Smooth muscle cell of the brain vasculature (primary cell): ENCODE measurements around the gene ELMO2.
"Not testable (repeated sequence)": the region's sequence is repeated elsewhere in the genome, so short reads cannot be mapped to it uniquely, and the experiment has no call there.

ENCODE experiments used
- DNase-seq: peaks from one replicate; pipeline ENCODE4 v3.0.0-alpha.2; 2012; ENCODE audit warnings: low read depth, low spot score

Gene ELMO2

GRCh38 chr20:46402331-46402811 is 4.0 kb downstream of the ELMO2 start:
- no peak for DNase-seq

GRCh38 chr20:46401478-46401860 is 4.9 kb downstream of the ELMO2 start:
- DNase-seq = no peak

GRCh38 chr20:46400828-46401477 is 5.5 kb downstream of the ELMO2 start:
- DNase-seq = no peak

- DNase-seq = no peak
Measured at GRCh38 chr20:46400253-46400652, 6.2 kb downstream of the ELMO2 start.

GRCh38 chr20:46399401-46399800 is 7.0 kb downstream of the ELMO2 start:
- no peak for DNase-seq

GRCh38 chr20:46398963-46399362 is 7.5 kb downstream of the ELMO2 start:
- no peak for DNase-seq

GRCh38 chr20:46396052-46396740 is 10.2 kb downstream of the ELMO2 start:
- no peak for DNase-seq

GRCh38 chr20:46394872-46395760 is 11.3 kb downstream of the ELMO2 start:
- DNase-seq = no peak

- DNase-seq = no peak
Measured at GRCh38 chr20:46393967-46394366, 12.4 kb downstream of the ELMO2 start.

GRCh38 chr20:46388937-46389336 is 17.5 kb downstream of the ELMO2 start:
- no peak for DNase-seq

GRCh38 chr20:46388201-46388836 is 18.1 kb downstream of the ELMO2 start:
- DNase-seq = no peak

GRCh38 chr20:46387054-46387453 is 19.4 kb downstream of the ELMO2 start:
- not testable (repeated sequence) for DNase-seq

GRCh38 chr20:46378412-46379009 is 27.9 kb downstream of the ELMO2 start:
- DNase-seq = no peak

GRCh38 chr20:46377518-46377917 is 28.9 kb downstream of the ELMO2 start:
- no peak for DNase-seq

GRCh38 chr20:46376196-46376785 is 30.1 kb downstream of the ELMO2 start:
- no peak for DNase-seq

- no peak for DNase-seq
Measured at GRCh38 chr20:46375771-46376170, 30.6 kb downstream of the ELMO2 start.

- no peak for DNase-seq
Measured at GRCh38 chr20:46374383-46374782, 32.0 kb downstream of the ELMO2 start.

- no peak for DNase-seq
Measured at GRCh38 chr20:46371656-46372055, 34.8 kb downstream of the ELMO2 start.

GRCh38 chr20:46368902-46369268 is 37.5 kb downstream of the ELMO2 start:
- DNase-seq = no peak

GRCh38 chr20:46367967-46368901 is 38.2 kb downstream of the ELMO2 start:
- DNase-seq = no peak
